GM12878 (cell line): ENCODE results near the gene SERINC5. TPM values are rescaled to one million over a fixed set of nuclear protein-coding genes. Genes with fewer than 3 reads are reported as not detected.
"Not testable (repeated sequence)": the region's sequence is repeated elsewhere in the genome, so short reads cannot be mapped to it uniquely, and the experiment has no call there.

Source experiments
- ATAC-seq: fragments of 200-7000 bp; cut with Tn5 transposase; 3 replicates; pipeline ENCODE4 v1.9.1; 2020; ENCODE audit warnings: mild to moderate bottlenecking, moderate library complexity
- BruUV-seq: library from RNA; stranded (reverse); fragments of 400-500 nt; replicated peaks from 2 replicates; lab custom pipeline; 2021; lab: Mats Ljungman, UMichigan
- CTCF ChIA-PET: fragments of 300-600 bp; sonication (Branson Sonifier 250); formaldehyde crosslinking; extraction: SDS; loops from one replicate; lab custom pipeline; 2021; ENCODE audit warnings: inconsistent platforms; lab: Yijun Ruan, JAX
- POLR2A ChIA-PET: fragments of 350-600 bp; formaldehyde crosslinking; extraction: SDS; loops from one replicate; lab custom pipeline; 2021; ENCODE audit warnings: inconsistent platforms; lab: Charles Lee
- RAD21 ChIA-PET: fragments of 300-600 bp; sonication (Branson Sonifier 250); formaldehyde crosslinking; loops from one replicate; lab custom pipeline; 2023; ENCODE audit warnings: antibody characterized with exemption; ENCODE audit not compliant: unreplicated experiment; lab: Charles Lee
- SMC1A ChIA-PET: fragments of 300-600 bp; sonication (Branson Sonifier 250); formaldehyde crosslinking; loops from one replicate; lab custom pipeline; 2023; ENCODE audit not compliant: unreplicated experiment, uncharacterized antibody; lab: Charles Lee
- DNase-seq: peaks from one replicate; pipeline ENCODE4 v3.0.0-alpha.2; 2011; ENCODE audit warnings: low read depth, low spot score
- FAIRE-seq: peaks from 3 replicates; lab custom pipeline; 2011; peaks lifted over from hg19 to GRCh38; lab: Jason Lieb, UNC
- H2AFZ ChIP-seq: 2 replicates; pipeline ENCODE4 v1.6.0; 2011; ENCODE audit warnings: low read depth, low read length, control low read depth; ENCODE audit not compliant: control insufficient read depth
- H3K27ac ChIP-seq: 2 replicates; pipeline ENCODE4 v1.5.1; 2011; ENCODE audit warnings: control low read depth; ENCODE audit not compliant: control insufficient read depth, insufficient read depth
- H3K27me3 ChIP-seq, 2 experiments: replicated peaks in 1 of 2; 2 replicates each; pipeline versions ENCODE4 v1.6.0 to v1.6.1; 2011; ENCODE audit warnings: low read length in 1 of 2; ENCODE audit not compliant: control insufficient read depth in 2 of 2, insufficient read depth in 2 of 2
- H3K36me3 ChIP-seq, 2 experiments: 2 replicates each; pipeline ENCODE4 v1.5.1; 2011; ENCODE audit warnings: low read length in 1 of 2; ENCODE audit not compliant: control insufficient read depth in 2 of 2, insufficient read depth in 2 of 2
- H3K4me1 ChIP-seq: 2 replicates; pipeline ENCODE4 v1.6.1; 2011; ENCODE audit warnings: mild to moderate bottlenecking, low read length, moderate library complexity, mixed read lengths; ENCODE audit not compliant: control insufficient read depth, insufficient read depth
- H3K4me2 ChIP-seq: 2 replicates; pipeline ENCODE4 v1.6.0; 2011; ENCODE audit warnings: control low read depth; ENCODE audit not compliant: control insufficient read depth, insufficient read depth
- H3K4me3 ChIP-seq: fragments of 200-600 bp; sonication (generic); 2 replicates; pipeline ENCODE4 v1.5.1; 2016
- H3K79me2 ChIP-seq: 2 replicates; pipeline ENCODE4 v1.6.0; 2011; ENCODE audit warnings: low read length; ENCODE audit not compliant: control insufficient read depth, insufficient read depth
- H3K9ac ChIP-seq: 2 replicates; pipeline ENCODE4 v1.8.0; 2011; ENCODE audit warnings: low read length, control low read depth, mixed read lengths; ENCODE audit not compliant: control insufficient read depth, insufficient read depth
- H3K9me3 ChIP-seq: replicated peaks from 3 replicates; pipeline ENCODE4 v1.5.1; 2011; ENCODE audit warnings: mild to moderate bottlenecking, low read length; ENCODE audit not compliant: control insufficient read depth, insufficient read depth
- H4K20me1 ChIP-seq: 2 replicates; pipeline ENCODE4 v1.6.0; 2011; ENCODE audit not compliant: control insufficient read depth, insufficient read depth
- ATF7 ChIP-seq: fragments of 450-650 bp; IDR thresholded peaks from 2 replicates; pipeline ENCODE4 v1.6.1; 2016; ENCODE audit warnings: low read depth, mild to moderate bottlenecking
- LARP7 ChIP-seq: fragments of 450-650 bp; IDR thresholded peaks from 2 replicates; pipeline ENCODE4 v1.6.1; 2017; ENCODE audit warnings: mild to moderate bottlenecking
- MEF2A ChIP-seq: IDR thresholded peaks from 2 replicates; pipeline ENCODE4 v1.6.1; 2011; ENCODE audit warnings: low read depth, mild to moderate bottlenecking, low read length, moderate library complexity; ENCODE audit not compliant: insufficient read depth
- POLR2A ChIP-seq: IDR thresholded peaks from 2 replicates; pipeline ENCODE4 v1.6.1; 2011; ENCODE audit warnings: low read depth, mild to moderate bottlenecking, low read length
- RAD21 ChIP-seq: IDR thresholded peaks from 2 replicates; pipeline ENCODE4 v1.6.1; 2011; ENCODE audit warnings: mild to moderate bottlenecking, low read depth, low read length, moderate library complexity; ENCODE audit not compliant: insufficient read depth
- SPI1 ChIP-seq: IDR thresholded peaks from 2 replicates; pipeline ENCODE4 v1.6.1; 2011; ENCODE audit warnings: low read depth, mild to moderate bottlenecking, low read length, moderate library complexity, borderline replicate concordance; ENCODE audit not compliant: insufficient read depth
- ZNF274 ChIP-seq: IDR thresholded peaks from one replicate; pipeline ENCODE4 v1.8.0; 2011; ENCODE audit not compliant: insufficient read length, insufficient read depth
- WGBS: methylation state at CpG from one replicate; pipeline ENCODE4 v1.1.6; 2016; ENCODE audit warnings: low lambda C conversion rate; ENCODE audit not compliant: insufficient replicate concordance, insufficient coverage; ENCODE audit errors: missing lambda C conversion rate; 5-methylcytosine and 5-hydroxymethylcytosine counted together
- in situ Hi-C: fragments of 300-500 bp; cut with MboI; formaldehyde crosslinking; loops from 9 replicates; pipeline ENCODE4 v1.14.3; 2018; ENCODE audit warnings: mixed read lengths
- intact Hi-C: fragments of 100-400 bp; cut with micrococcal nuclease; formaldehyde crosslinking; loops from one replicate; pipeline ENCODE4 v1.14.2; 2022; ENCODE audit not compliant: unreplicated experiment
- polyA plus RNA-seq, 11 experiments: library from polyadenylated mRNA; depleted of rRNA in 4 of 11; unstranded in 6 of 11; stranded (reverse) in 5 of 11; fragments of >200 nt; fragmentation: Nextera tagmentation in 4 of 11; fragmentation: Illumina TruSeq in 1 of 11; extraction: Ambion mirVana in 4 of 11; extraction: Trizol in 1 of 11; gene quantifications; 1 replicate in 1 of 11; 2 replicates in 10 of 11; pipeline versions ENCODE4 v1.2.1 to v1.2.3, GENCODE V29; 2011 to 2016; ENCODE audit warnings: inconsistent platforms in 2 of 11, missing spikeins in 2 of 11, low read depth in 1 of 11
- total RNA-seq, 4 experiments: library from RNA; depleted of rRNA in 3 of 4; stranded (reverse); fragments of >200 nt in 3 of 4; fragmentation: Illumina TruSeq in 1 of 4; extraction: Trizol in 1 of 4; gene quantifications; 2 replicates each; pipeline versions ENCODE4 v1.2.1 to v1.2.3, GENCODE V29; 2013 to 2021

SERINC5 gene
- total and polyA plus RNA-seq, 10 of the 15 experiments (the other 5 are each of a cell fraction or from before 2014, with no cell fraction given) = 0.66 to 7.0 (median 2.8) TPM

GRCh38 chr5:80187421-80188090, 68.3 kb downstream of the SERINC5 start:
- H3K9me3 ChIP-seq = no peaks in the 10 kb centered on the region
- no peaks in the 10 kb centered on the region for H3K79me2 ChIP-seq
- H4K20me1 ChIP-seq = no peaks in the 10 kb centered on the region
- no TSS peak for BruUV-seq
- H3K9ac ChIP-seq = no peak overlapping the region
- peaks cover 26% of the 10 kb centered on the region for H3K4me1 ChIP-seq
- H3K36me3 ChIP-seq = no peaks in the 10 kb centered on the region
- no peak for DNase-seq
- intact Hi-C loops = loop anchor here (10.0 kb wide), 1 partner anchor 403 kb away; no protein-coding TSS in a partner anchor
- in situ Hi-C loops = no loop called here
- POLR2A ChIA-PET = interaction anchor here (1.0 kb wide), 1 partner anchor 62 kb away, joined by 3 read pairs; no protein-coding TSS in a partner anchor
- RAD21 ChIA-PET = interaction anchor here (0.6 to 1.1 kb wide), 2 partner anchors 31 to 79 kb away, joined by 3 to 4 read pairs; no protein-coding TSS in a partner anchor
- TF ChIP-seq ATF7 = no peak
- no peak for TF ChIP-seq LARP7
- no peak for TF ChIP-seq SPI1
- no peak for TF ChIP-seq POLR2A
- TF ChIP-seq ZNF274 = no peak
- TF ChIP-seq MEF2A = no peak
- no peak for TF ChIP-seq RAD21
- TF ChIP-seq, all 136 proteins: peak for 0
- WGBS = 75% methylated on average over 6 of the region's 6 CpGs
- no peak overlapping the region for H3K4me2 ChIP-seq
- CTCF ChIA-PET = interaction anchor here (0.6 kb wide), 1 partner anchor 96 kb away, joined by 7 read pairs; no protein-coding TSS in a partner anchor
- no peaks in the 10 kb centered on the region for H3K27me3 ChIP-seq
- SMC1A ChIA-PET = interaction anchor here (0.9 to 1.2 kb wide), 2 partner anchors 44 to 62 kb away, joined by 3 to 4 read pairs; no protein-coding TSS in a partner anchor
- H2AFZ ChIP-seq = no peak overlapping the region
- ATAC-seq (no peak), FAIRE-seq (no peak)
- H3K4me3 ChIP-seq = no peak overlapping the region
- no peak overlapping the region for H3K27ac ChIP-seq

- POLR2A ChIA-PET = interaction anchor here (1.1 to 1.2 kb wide), 2 partner anchors 19 to 59 kb away, joined by 3 read pairs; no protein-coding TSS in a partner anchor
- CTCF ChIA-PET, DNase-seq, H2AFZ ChIP-seq, H3K4me2 ChIP-seq, H3K27me3 ChIP-seq, ATAC-seq, RAD21 ChIA-PET, H4K20me1 ChIP-seq, FAIRE-seq, in situ Hi-C loops, H3K4me1 ChIP-seq, H3K27ac ChIP-seq, H3K36me3 ChIP-seq, H3K9me3 ChIP-seq, H3K4me3 ChIP-seq, H3K9ac ChIP-seq, BruUV-seq, H3K79me2 ChIP-seq: not testable (repeated sequence)
- SMC1A ChIA-PET = interaction anchor here (0.7 to 1.2 kb wide), 3 partner anchors 60 to 96 kb away, joined by 3 to 4 read pairs (median 3); no protein-coding TSS in a partner anchor
- intact Hi-C loops = loop anchor here (10.0 kb wide), 1 partner anchor 401 kb away; no protein-coding TSS in a partner anchor
- WGBS = 58% methylated on average over 9 of the region's 9 CpGs
Observed at GRCh38 chr5:80185535-80185934, 70.3 kb downstream of the SERINC5 start.
